ENCODE data around the gene RCAN3. TPM values are rescaled to one million over a fixed set of nuclear protein-coding genes. Genes with fewer than 3 reads are reported as not detected.
A peak's percentile ranks its signal among the peaks of the same experiment; 100 is the strongest.

Gene RCAN3
- total and polyA plus RNA-seq, 2 of the 13 experiments (the other 11 are each of a cell fraction or from before 2014, with no cell fraction given): 12.2 to 13.3 TPM

GRCh38 chr1:24551960-24552571, 49.4 kb downstream of the RCAN3 start (continued):
- TF ChIP-seq CTCF (CRISPR knock-in tag; IDR thresholded peaks at IDR 0.05) (0 out of 2 replicates have a peak, but pooled peaks have one; percentile 31), POLR2AphosphoS5 (IDR thresholded peaks at IDR 0.05; ENCODE audit: low read depth, low read length) (no peak), EZH2 (conservative IDR thresholded peaks at IDR 0.05; ENCODE audit: low read depth, low read length) (no peak), CERS6 (CRISPR knock-in tag; IDR thresholded peaks at IDR 0.05) (no peak), HMGA1 (CRISPR knock-in tag; conservative IDR thresholded peaks at IDR 0.05) (no peak), USF2 (IDR thresholded peaks at IDR 0.05; ENCODE audit: low read depth, low read length) (no peak), USF2 (CRISPR knock-in tag; IDR thresholded peaks at IDR 0.05; ENCODE audit: borderline replicate concordance) (no peak; the same call in 1 of the 2 replicates), ZNF784 (CRISPR knock-in tag; IDR thresholded peaks at IDR 0.05; ENCODE audit: borderline replicate concordance) (no peak), DNMT3B (CRISPR knock-in tag; conservative IDR thresholded peaks at IDR 0.05) (no peak), NCOA5 (CRISPR knock-in tag; IDR thresholded peaks at IDR 0.05) (no peak), ZBTB2 (CRISPR knock-in tag; IDR thresholded peaks at IDR 0.05; ENCODE audit: low read depth) (no peak), ZNF780A (CRISPR knock-in tag; IDR thresholded peaks at IDR 0.05) (no peak), GMEB1 (CRISPR knock-in tag; IDR thresholded peaks at IDR 0.05; ENCODE audit: borderline replicate concordance) (no peak), ZNF772 (CRISPR knock-in tag; IDR thresholded peaks at IDR 0.05) (0 out of 2 replicates have a peak, but pooled peaks have one; percentile 40), FOXO1 (CRISPR knock-in tag; IDR thresholded peaks at IDR 0.05) (no peak), ZNF234 (CRISPR knock-in tag; conservative IDR thresholded peaks at IDR 0.05) (no peak), CBFB (CRISPR knock-in tag; IDR thresholded peaks at IDR 0.05) (no peak), ZNF710 (CRISPR knock-in tag; IDR thresholded peaks at IDR 0.05; ENCODE audit: borderline replicate concordance) (peak; percentile 95; the same call in 1 of the 2 replicates)

Data from HepG2 (cell line).